CD14-positive monocyte (primary cell): Measurements from ENCODE around the gene DHFR. TPM values are rescaled to one million over a fixed set of nuclear protein-coding genes. Genes with fewer than 3 reads are reported as not detected.

ENCODE experiments used
- DNase-seq, 3 donors: peaks; one replicate each; pipeline ENCODE4 v3.0.0-alpha.2; 2011 to 2022
- H2AFZ ChIP-seq: 2 replicates; pipeline ENCODE4 v1.6.0; 2012; ENCODE audit warnings: mild to moderate bottlenecking, low read depth, low read length, inconsistent platforms; ENCODE audit not compliant: insufficient read depth, poor library complexity, severe bottlenecking
- H3K27ac ChIP-seq, 2 donors: 1 replicate in 1 of 2; 2 replicates in 1 of 2; pipeline ENCODE4 v1.5.1; 2012 to 2013; ENCODE audit warnings: low read length in 2 of 2, control low read depth in 1 of 2, inconsistent platforms in 1 of 2, low read depth in 1 of 2, mild to moderate bottlenecking in 1 of 2
- H3K27me3 ChIP-seq, 2 donors: one replicate each; pipeline versions ENCODE4 v1.6.0 to v1.6.1; 2011 to 2013; ENCODE audit warnings: low read length in 2 of 2; ENCODE audit not compliant: control insufficient read depth in 2 of 2, insufficient read depth in 2 of 2
- H3K36me3 ChIP-seq, 2 donors: replicated peaks in 1 of 2; 1 replicate in 1 of 2; 2 replicates in 1 of 2; pipeline versions ENCODE4 v1.5.1 to v1.6.1; 2012 to 2013; ENCODE audit warnings: low read length in 2 of 2, control low read depth in 1 of 2, inconsistent platforms in 1 of 2, mild to moderate bottlenecking in 1 of 2; ENCODE audit not compliant: insufficient read depth in 2 of 2, control insufficient read depth in 1 of 2
- H3K4me1 ChIP-seq, 2 donors: 1 replicate in 1 of 2; 2 replicates in 1 of 2; pipeline versions ENCODE4 v1.5.1 to v1.6.1; 2012 to 2013; ENCODE audit warnings: low read length in 2 of 2, control low read depth in 1 of 2, inconsistent platforms in 1 of 2, mild to moderate bottlenecking in 1 of 2, moderate library complexity in 1 of 2; ENCODE audit not compliant: insufficient read depth in 2 of 2, control insufficient read depth in 1 of 2
- H3K4me2 ChIP-seq: replicated peaks from 2 replicates; pipeline ENCODE3; 2012; ENCODE audit warnings: low read length, moderate library complexity, mild to moderate bottlenecking; ENCODE audit not compliant: poor library complexity, severe bottlenecking; ENCODE audit errors: extremely low read depth
- H3K4me3 ChIP-seq, 3 experiments: fragments of 200-600 bp in 1 of 3; sonication (generic) in 1 of 3; replicated peaks in 1 of 3; 1 replicate in 2 of 3; 2 replicates in 1 of 3; pipeline ENCODE4 v1.5.1; 2011 to 2013; ENCODE audit warnings: low read length in 3 of 3, mild to moderate bottlenecking in 3 of 3, control low read depth in 2 of 3, low read depth in 2 of 3, inconsistent platforms in 1 of 3, moderate library complexity in 1 of 3
- H3K79me2 ChIP-seq: 2 replicates; pipeline ENCODE4 v1.6.0; 2012; ENCODE audit warnings: mild to moderate bottlenecking, control low read depth, inconsistent platforms, low read length, moderate library complexity; ENCODE audit not compliant: insufficient read depth
- H3K9ac ChIP-seq: 2 replicates; pipeline ENCODE4 v1.6.0; 2017; ENCODE audit warnings: low read length, mild to moderate bottlenecking; ENCODE audit not compliant: insufficient read depth, poor library complexity, severe bottlenecking
- H3K9me3 ChIP-seq, 2 donors: replicated peaks in 1 of 2; 1 replicate in 1 of 2; 2 replicates in 1 of 2; pipeline versions ENCODE4 v1.5.1 to v1.6.1; 2012 to 2013; ENCODE audit warnings: low read length in 2 of 2, control low read depth in 1 of 2; ENCODE audit not compliant: control insufficient read depth in 1 of 2, insufficient read depth in 1 of 2
- H4K20me1 ChIP-seq: 2 replicates; pipeline ENCODE4 v1.6.0; 2012; ENCODE audit warnings: mild to moderate bottlenecking, low read length, control low read depth, moderate library complexity; ENCODE audit not compliant: insufficient read depth
- H3K27ac Mint-ChIP-seq, 7 donors: one replicate each; pipeline ENCODE4 v1.8.0; 2020; ENCODE audit warnings: mild to moderate bottlenecking in 7 of 7, mixed read lengths in 7 of 7, moderate library complexity in 6 of 7, inconsistent platforms in 2 of 7
- H3K27me3 Mint-ChIP-seq, 3 donors: one replicate each; pipeline ENCODE4 v1.8.0; 2021 to 2022; ENCODE audit warnings: low read depth in 3 of 3, mild to moderate bottlenecking in 3 of 3, mixed read lengths in 3 of 3, moderate library complexity in 3 of 3, inconsistent platforms in 1 of 3
- H3K36me3 Mint-ChIP-seq, 2 donors: one replicate each; pipeline ENCODE4 v1.8.0; 2020; ENCODE audit warnings: mixed read lengths in 2 of 2, inconsistent platforms in 1 of 2, mild to moderate bottlenecking in 1 of 2
- H3K4me1 Mint-ChIP-seq: one replicate; pipeline ENCODE4 v1.8.0; 2020; ENCODE audit warnings: mild to moderate bottlenecking, mixed read lengths
- H3K4me3 Mint-ChIP-seq, 2 donors: one replicate each; pipeline ENCODE4 v1.8.0; 2020; ENCODE audit warnings: mild to moderate bottlenecking in 2 of 2, mixed read lengths in 2 of 2, moderate library complexity in 1 of 2
- H3K9me3 Mint-ChIP-seq, 7 donors: one replicate each; pipeline ENCODE4 v1.8.0; 2020 to 2022; ENCODE audit warnings: mixed read lengths in 7 of 7, mild to moderate bottlenecking in 6 of 7, moderate library complexity in 6 of 7, inconsistent platforms in 2 of 7
- WGBS: methylation state at CpG from one replicate; pipeline ENCODE4 v1.1.5; 2013; ENCODE audit warnings: missing lambda C conversion rate; ENCODE audit not compliant: insufficient coverage; 5-methylcytosine and 5-hydroxymethylcytosine counted together
- intact Hi-C, 2 donors: fragments of 100-400 bp; cut with micrococcal nuclease; formaldehyde crosslinking; loops; one replicate each; pipeline versions ENCODE4 v1.15.0 to v1.15.1; 2023
- polyA plus RNA-seq, 3 donors: library from polyadenylated mRNA; depleted of rRNA in 1 of 3; unstranded in 2 of 3; stranded (reverse) in 1 of 3; fragments of 300-500 nt in 2 of 3; fragments of >200 nt in 1 of 3; fragmentation: Illumina TruSeq in 2 of 3; gene quantifications; 1 replicate in 2 of 3; 2 replicates in 1 of 3; pipeline ENCODE4 v1.2.3, GENCODE V29; 2012 to 2021
- TF ChIP-seq, protein P1 (sequence below): fragments of 200-600 bp; IDR thresholded peaks from one replicate; pipeline ENCODE4 v1.8.0; 2022; ENCODE audit warnings: antibody characterized with exemption, mild to moderate bottlenecking

DHFR gene
- polyA plus RNA-seq, 3 donors, result 0.75 to 2.9 (median 1.1) TPM

DNA sequence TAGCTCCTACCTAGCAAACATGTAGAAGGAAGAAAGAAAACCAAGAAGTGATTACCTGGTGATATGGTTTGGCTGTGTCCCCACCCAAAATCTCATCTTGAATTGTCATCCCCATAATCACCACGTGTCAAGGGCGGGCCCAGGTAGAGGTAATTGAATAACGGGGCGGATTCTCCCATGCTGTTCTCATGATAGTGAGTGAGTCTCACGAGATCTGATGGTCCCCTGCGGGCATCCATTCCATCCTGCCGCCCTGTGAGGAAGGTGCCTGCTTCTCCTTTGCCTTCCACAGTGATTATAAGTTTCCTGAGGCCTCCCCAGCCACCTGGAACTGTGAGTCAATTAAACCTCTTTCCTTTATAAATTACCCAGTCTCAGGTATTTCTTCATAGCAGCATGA is 57.3 kb downstream of the DHFR start:
- Histone ChIP-seq H3K27me3 (no peaks in the 10 kb centered on the region), H3K4me2 (no peak overlapping the region), H3K4me3 (no peak overlapping the region), H3K79me2 (no peaks in the 10 kb centered on the region), H4K20me1 (no peaks in the 10 kb centered on the region), H3K9me3 (no peaks in the 10 kb centered on the region), H3K36me3 (no peaks in the 10 kb centered on the region), H3K27ac (no peak overlapping the region), H3K4me1 (no peaks in the 10 kb centered on the region), H2AFZ (no peak overlapping the region), H3K9ac (no peak overlapping the region)
- no peak for DNase-seq
- intact Hi-C loops, result no loop called here
- TF ChIP-seq, protein P1, sequence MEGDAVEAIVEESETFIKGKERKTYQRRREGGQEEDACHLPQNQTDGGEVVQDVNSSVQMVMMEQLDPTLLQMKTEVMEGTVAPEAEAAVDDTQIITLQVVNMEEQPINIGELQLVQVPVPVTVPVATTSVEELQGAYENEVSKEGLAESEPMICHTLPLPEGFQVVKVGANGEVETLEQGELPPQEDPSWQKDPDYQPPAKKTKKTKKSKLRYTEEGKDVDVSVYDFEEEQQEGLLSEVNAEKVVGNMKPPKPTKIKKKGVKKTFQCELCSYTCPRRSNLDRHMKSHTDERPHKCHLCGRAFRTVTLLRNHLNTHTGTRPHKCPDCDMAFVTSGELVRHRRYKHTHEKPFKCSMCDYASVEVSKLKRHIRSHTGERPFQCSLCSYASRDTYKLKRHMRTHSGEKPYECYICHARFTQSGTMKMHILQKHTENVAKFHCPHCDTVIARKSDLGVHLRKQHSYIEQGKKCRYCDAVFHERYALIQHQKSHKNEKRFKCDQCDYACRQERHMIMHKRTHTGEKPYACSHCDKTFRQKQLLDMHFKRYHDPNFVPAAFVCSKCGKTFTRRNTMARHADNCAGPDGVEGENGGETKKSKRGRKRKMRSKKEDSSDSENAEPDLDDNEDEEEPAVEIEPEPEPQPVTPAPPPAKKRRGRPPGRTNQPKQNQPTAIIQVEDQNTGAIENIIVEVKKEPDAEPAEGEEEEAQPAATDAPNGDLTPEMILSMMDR, result no peak
- Mint-ChIP-seq H3K27ac (no peak overlapping the region), H3K4me1 (no peaks in the 10 kb centered on the region), H3K27me3 (peaks cover 0 to 6% (median 2%) of the 10 kb centered on the region in 3 donors), H3K36me3 (no peaks in the 10 kb centered on the region), H3K9me3 (peaks cover 0 to 2% (median 0%) of the 10 kb centered on the region in 7 donors), H3K4me3 (no peak overlapping the region)
- no CpG with 5 or more reads among the region's 7 CpGs for WGBS

DNA sequence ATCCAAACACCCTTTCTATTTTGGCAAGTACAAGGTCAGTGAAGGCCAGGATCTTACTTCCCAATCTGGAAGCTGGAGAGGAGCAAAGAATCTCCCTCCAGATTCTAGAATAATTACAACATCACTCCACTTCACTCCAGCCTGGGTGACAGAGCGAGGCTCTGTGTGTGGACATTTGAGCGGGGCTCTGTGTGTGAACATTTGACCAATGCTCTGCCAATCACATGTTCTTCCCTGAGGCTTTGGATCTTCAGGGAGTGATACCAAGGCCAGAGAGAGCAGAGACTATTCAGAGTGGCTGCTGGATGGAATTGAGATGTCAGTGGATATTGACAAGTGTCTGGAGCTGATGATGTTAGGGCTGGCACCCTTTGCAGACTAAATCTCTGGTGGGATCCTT is 60.0 kb downstream of the DHFR start:
- Histone ChIP-seq H3K9ac (no peak overlapping the region), H3K4me1 (no peaks in the 10 kb centered on the region), H3K4me3 (no peak overlapping the region), H3K27ac (no peak overlapping the region), H3K27me3 (no peaks in the 10 kb centered on the region), H2AFZ (no peak overlapping the region), H3K9me3 (no peaks in the 10 kb centered on the region), H3K4me2 (no peak overlapping the region), H3K36me3 (no peaks in the 10 kb centered on the region), H3K79me2 (no peaks in the 10 kb centered on the region), H4K20me1 (no peaks in the 10 kb centered on the region)
- H3K4me1 Mint-ChIP-seq, result no peaks in the 10 kb centered on the region
- DNase-seq, result no peak
- H3K4me3 Mint-ChIP-seq, result no peak overlapping the region
- peaks cover 0 to 2% (median 0%) of the 10 kb centered on the region in 7 donors for H3K9me3 Mint-ChIP-seq
- H3K36me3 Mint-ChIP-seq, result no peaks in the 10 kb centered on the region
- intact Hi-C loops, result no loop called here
- TF ChIP-seq, protein P1, result no peak
- H3K27me3 Mint-ChIP-seq, result peaks cover 0 to 6% (median 0%) of the 10 kb centered on the region in 3 donors
- WGBS, result 100% methylated on average over 1 of the region's 2 CpGs
- H3K27ac Mint-ChIP-seq, result no peak overlapping the region
